Bone marrow (tissue), 2 donors: Measurements from ENCODE around the gene UGT1A7.

Source experiments
- DNase-seq, 2 donors: peaks; one replicate each; lab custom pipeline; 2025; lab: John Stamatoyannopoulos, UW

Gene UGT1A7

DNA sequence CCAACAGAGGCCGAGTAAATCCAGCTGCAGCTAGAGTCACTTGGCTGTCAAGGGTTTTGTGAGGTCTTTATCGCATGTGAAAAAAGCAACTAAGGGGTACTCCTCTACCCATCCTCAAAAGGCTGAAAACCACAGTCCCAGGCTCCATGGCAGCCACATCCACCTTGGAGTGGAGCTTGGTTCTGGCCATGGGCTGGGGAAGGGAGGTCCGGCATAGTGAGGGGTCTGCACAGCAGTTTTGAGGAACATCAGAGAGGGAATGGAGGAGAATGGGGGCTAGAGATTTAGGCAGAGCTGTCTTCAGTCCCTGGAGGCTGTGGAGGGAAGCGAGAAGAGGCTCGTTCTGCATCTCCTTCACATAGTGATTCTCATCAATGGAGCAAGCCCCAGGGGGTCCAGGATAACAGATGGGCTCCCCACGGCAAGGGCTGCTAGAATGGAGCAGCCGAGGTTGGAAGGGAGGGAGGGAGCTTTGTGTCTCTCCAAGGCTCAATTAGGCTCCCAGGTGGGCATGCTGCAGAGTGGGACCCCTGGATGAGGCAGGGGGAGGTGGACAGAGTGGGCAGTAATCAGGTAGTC is 117.5 kb downstream of the UGT1A7 start:
- DNase-seq, result no peak

DNA sequence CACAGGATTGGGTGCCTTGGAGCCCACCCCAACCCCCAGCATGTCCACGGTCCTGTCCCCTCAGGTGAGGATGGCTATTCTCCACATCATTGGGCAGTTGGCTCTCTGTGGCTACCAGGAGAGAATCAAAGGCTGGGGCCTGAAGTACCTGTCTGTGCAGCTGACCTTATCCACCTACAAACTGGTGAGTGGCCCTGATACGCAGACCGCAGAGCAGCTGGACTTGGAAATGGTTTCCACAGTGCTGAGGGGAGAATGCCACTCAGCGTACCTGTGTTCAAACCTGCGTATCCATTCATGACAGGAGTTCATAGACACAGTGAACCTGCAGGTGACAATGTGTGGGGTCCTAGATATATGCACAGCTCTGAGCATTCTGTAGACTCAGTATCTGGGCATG is 118.0 kb downstream of the UGT1A7 start:
- DNase-seq, result no peak

DNA sequence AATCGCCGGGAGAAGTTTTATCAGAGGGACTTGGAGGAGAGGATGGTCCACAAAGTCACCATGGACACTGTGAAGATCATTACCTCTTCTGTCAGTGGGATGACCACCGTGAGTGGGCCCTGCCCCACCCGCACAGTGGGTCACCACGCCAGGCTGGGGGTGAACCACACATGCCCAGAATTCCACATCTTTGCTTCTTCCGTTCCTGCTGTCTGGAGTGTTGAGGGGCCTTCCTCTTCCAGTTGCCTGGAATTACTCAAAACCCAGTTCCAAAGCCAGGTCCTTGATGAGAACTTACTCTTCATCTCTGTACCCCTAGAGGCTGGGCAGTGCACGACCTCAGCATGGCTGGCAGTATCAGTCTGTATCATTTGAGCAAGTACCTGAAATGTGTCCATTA is 118.5 kb downstream of the UGT1A7 start:
- no peak for DNase-seq

DNA sequence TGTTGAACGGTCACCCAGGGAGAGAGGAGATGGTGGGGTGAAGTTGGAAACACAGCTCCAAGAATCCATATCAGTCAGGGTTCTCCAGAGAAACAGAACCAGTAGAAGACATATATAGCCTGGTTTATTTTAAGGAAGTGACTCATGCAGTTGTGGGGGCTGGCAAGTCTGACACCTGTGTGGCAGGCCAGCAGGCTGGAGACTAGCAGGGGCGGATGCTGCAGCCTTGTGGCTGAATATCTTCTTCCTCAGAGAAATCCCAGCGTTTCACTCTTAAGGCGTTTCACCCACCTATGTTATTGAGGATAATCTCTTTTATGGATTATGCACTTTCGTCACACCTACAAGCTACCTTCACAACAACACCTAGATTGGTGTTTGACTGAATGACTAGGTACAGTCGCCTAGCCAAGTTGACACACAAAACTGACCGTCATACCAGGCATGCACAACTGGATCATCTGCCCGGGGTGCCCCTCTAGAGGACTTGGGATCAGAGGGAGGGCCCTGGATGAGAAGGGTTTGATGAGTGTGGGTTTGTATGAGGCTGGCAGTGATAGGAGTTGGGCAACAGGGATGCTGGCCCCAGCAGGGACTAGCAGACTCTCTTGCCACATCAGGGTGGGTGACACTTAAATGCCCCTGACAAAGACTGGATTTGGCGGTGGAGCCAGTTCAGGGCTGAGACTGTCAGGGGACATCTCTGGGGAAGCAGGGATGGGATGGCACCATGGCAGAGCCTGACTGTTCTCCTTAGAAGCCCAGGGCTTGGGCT is 119.8 kb downstream of the UGT1A7 start:
- no peak for DNase-seq

DNA sequence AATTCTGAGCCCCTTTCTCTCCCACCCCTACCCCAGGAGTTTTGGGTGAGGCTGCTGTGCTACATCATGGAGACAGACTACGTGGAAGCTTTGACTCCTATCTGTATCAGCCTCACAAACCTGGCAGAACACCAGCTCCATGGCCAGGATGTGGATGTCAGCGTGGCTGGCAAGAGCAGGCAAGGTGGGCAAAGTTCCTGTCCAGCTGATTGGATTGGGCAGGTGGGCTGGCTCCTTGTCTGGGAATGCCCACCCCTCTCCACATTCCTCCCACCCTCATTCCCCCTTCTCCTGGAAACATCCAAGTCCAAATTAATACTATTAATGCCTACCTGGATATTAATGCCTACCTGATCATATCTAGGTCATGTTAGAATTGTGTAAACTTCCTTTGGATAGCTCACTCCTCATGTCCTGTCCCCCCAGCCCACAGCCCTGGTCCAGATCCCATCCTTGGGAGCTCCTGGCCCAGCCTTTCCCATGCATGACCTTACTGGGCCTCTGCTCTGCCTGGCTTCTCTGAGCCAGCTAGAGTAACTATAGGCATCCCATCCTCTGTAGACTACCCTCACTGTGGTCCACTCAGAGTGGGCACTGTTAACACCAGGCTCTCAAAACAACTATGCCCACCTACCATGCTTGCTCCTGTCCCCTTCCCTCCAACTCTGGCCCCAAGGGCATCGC is 120.6 kb downstream of the UGT1A7 start:
- DNase-seq, result no peak

DNA sequence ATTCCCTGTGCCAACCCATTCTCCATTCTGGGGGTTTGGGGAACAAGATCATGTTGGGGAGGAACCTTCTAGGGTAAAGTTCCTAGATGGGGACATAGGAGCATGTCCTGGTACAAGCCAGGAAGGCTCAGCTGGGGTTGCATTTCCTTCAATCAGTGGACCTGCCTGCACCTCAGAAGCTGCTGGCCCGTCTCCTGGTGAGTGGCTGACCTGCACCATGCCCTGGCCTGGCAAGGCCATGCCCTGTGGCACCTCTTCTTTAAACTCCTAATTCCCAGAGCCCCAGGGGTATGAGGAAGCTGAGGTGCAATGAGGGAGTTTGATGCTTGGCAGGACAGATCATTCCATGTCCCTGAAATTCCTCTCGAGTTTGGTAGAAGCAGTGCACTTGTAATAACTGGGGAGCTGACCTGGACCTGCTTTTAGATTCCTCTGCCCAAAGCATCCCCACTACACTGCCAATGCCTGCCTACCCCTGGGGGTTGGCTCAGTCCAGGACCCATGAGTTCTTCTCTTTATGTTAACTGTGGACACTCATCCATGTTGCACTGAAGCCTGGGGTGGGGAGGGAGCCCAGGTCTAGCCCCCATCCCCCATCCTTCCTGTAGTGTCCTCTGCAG is 121.7 kb downstream of the UGT1A7 start:
- DNase-seq, result no peak

DNA sequence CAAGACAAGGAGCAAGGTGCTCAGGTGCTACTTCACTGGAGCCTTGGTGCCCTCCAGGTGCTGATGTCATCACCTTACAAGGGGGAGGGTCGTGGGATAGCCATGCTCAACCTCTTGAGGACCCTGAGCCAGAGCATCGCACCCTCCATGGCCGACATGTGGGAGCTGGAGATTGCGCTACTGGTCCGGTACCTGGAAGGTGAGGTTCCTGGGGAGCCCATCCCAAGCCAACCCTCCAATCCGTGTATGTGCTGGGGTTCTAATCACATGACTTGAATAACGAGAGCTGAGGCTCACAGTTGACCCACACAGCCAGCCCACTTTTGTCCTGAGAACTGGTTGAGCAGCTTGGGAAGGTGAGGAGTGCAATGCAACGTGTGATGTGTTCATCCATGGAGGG is 122.3 kb downstream of the UGT1A7 start:
- DNase-seq, result no peak

DNA sequence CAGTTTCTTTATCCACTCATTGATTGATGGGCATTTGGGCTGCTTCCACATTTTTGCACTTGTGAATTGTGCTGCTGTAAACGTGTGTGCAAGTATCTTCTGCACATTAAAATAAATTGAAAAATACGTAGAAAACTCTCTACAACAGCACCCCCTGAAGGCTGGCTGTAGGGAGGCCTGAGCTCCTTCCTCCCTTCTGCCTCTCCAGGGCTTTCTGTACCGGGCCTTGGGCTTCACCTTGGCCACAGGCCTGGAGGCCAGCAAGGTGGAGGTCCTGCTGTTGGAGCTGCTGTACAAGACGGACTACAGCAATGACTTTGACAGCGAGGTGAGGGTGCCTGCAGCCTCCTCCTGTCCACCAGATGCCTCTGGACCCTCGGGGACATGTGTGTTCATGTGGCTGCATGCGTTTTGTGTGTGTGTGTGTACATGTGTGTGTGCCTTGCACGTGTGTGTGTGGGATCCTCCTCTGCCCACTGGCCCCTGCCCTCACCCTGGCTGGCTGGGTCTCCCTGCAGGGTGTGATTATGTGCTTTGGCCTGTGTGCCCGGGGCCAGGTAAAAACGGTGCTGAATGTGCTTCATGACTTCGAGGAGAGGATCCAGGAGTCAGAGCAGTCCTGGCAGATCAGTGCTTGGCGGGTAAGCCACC is 125.6 kb downstream of the UGT1A7 start:
- DNase-seq, result no peak

DNA sequence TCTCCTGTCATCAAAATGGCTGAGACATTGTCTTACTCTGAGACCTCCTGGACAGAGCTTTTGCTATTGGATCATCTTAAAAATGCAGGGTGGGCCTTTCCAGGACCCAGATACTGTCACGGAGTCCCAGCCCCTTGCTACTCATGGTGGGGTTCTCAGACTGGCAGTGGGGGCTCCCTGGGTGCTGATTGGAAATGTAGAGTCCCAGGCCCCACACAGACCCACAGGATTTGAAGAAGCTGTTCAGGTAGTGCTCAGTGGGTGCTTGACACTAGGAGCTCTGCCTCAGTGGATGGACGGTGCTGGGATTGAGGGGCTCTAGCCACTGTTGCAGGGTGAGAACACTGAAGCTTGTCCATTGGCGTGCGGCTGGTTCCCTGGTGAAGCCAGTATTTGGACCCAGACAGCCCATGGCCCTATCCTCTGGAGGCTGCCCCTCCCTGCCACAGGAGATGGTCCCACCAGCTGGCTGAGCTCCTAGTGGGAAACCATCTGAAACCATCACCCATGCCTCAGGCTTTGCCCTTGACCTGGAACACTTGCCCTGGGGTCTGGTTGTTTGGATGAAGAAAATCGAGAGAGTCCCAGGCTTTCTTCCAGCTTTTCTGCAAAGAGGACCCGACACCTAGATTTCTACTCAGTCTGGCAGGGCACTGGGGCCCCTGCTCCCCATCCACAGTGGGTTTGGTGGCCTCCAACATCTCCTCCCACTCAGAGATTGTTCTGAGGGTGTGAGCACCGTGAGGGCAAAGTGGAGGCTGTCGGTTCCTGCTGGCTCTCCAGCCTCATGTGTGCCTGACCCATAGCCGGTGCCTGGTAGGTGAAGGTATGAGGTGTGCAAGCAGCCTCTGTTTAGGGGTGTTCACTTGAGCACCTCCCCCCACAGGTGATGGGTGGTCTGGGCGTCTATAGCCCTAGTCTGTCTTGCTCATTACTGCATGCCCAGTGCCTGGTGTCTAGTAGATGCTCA is 126.5 kb downstream of the UGT1A7 start:
- DNase-seq, result no peak

DNA sequence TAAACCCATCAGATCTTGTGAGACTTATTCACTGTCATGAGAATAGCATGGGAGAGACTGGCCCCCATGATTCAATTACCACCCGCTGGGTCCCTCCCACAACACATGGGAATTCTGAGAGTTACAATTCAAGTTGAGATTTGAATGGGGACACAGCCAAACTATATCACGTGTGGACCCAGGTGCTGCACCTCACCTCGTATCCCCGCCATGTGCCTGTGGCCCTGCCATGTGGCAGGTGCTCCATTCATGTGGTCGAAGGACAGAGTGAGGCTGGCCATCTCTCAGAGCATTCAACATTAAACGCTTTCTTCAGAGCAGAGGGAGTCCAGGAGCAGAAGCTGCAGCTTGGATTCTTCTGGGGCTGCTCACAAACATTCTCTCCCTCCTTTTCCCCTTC is 128.7 kb downstream of the UGT1A7 start:
- DNase-seq, result no peak

DNA sequence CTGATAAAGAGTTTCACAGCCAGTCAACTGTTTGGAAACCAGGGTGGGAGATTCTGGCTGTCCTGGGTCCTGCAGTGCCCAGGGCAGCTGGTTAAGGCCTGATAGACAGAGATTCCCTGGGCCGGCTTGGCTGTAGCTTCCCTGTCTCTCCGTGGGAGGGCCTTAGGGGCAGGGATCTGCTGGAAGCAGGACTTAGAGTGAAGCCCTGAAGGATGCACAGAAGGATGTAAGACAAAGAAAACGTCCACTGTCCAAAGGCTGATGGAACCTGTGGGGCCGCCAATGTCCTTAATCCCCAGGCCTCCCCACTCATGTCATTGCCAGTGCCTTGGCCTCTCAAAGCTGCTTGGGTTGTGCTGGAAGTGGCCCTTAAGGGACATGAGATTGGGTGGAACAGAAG is 129.4 kb downstream of the UGT1A7 start:
- DNase-seq, result no peak

DNA sequence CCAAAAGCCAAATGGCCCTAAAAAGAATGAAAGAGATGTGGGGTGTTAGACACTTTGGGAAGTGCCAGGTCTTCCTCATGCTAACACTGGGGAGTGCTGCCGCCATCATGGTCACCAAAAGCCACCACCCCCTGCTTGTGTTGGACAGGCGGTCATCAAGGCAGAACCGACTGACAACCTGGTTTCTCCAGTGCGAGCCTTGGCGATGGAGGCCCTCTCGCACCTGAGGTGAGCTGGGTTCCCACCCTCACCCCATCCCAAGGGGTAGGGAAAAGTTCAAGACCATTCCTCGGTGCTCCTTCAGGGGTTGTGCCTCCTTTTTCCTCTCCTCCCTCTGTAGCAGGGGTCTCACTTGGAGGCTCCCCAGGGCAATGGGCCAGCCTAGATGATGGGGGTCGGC is 130.0 kb downstream of the UGT1A7 start:
- no peak for DNase-seq

DNA sequence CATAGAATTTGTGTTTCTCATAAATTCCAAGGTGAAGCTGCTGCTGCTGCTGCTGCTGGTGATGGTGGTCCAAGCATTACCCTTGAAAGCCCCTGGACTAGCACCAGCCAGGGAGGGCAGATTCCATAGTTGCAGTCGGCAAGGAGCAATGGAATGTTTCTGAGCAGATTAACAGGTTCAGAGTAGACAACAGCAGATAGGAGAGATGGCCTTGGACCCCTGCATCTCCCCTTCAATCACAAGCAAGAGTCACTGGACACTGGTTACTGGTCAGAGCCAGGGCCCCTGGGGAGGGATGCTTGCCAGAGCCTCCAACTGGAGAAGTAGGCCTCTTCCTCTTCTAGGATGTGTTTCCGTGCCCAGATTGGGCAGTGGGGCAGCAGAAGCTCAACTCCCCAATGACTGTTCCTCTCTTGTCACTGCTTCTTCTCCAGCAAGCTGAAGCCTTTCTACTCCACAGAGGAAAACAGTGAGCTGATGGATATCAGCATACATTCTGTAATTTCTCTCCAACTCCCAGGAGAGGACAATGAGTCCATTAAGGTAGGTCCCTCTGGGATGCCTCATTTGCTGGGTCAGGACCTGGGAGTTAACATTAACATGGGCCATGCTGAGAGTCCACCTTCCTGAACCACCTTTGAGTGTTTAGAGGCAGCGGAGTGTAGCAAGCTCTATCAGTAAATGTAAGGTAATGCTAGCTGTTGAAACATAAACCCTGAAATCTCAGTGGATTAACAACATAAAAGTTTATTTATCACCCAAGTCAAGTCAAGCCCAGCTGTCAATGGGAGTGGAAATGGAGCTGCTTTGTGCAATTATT is 131.7 kb downstream of the UGT1A7 start:
- DNase-seq, result no peak

DNA sequence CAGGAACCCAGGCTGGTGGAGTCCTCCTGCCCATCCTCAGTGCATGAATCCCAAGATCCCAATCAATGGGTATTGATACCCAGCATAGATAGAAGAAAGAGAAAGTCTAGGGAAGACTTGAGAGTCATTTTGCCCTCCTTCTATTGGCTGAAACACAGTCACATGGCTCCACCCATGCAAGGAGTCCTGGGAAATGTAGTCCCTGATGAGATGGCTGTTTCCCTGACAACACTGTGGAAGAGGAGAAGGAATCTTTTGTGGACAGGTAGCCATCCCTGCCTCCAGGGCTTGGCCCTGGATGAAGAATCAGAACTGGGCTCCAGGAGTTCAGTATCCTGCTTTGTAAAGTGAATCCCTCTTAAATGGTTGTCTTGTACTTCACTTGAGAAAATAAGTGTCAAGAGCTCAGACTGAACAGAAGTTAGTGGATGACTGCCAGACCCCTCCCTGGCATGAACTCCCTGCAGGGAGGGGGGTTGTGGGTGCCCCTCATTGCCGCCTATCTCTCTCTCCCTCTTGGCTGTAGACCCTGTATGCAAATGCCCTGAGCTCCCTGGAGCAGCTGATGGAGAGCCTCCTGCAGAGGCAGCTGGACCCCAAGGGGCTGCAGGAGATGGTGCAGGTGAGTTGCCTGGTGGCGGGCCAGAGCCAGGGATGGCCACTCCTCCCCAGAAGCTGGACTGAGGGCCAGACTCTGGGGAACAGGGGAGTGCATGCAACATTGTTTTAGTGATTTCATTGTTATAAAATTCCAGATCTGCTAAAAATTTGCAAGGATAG is 132.5 kb downstream of the UGT1A7 start:
- DNase-seq, result no peak

DNA sequence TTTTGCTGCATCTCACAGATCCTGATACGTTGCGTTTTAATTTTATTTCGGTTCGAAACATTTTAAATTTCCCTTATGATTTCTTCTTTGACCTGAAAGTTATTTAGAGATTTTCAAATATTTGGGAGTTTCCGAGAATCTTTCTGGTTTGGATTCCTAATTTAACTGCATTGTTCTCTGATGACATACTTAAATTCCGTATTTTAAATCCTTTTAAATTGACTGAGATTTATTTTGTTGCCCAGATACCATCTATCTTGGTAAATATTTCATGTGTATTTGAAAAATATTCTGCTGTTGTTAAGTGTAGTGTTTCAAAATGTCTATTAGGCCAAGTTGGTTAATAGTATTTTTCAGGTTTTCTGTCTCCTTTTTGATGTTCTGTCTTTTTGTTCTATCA is 134.2 kb downstream of the UGT1A7 start:
- DNase-seq, result no peak

DNA sequence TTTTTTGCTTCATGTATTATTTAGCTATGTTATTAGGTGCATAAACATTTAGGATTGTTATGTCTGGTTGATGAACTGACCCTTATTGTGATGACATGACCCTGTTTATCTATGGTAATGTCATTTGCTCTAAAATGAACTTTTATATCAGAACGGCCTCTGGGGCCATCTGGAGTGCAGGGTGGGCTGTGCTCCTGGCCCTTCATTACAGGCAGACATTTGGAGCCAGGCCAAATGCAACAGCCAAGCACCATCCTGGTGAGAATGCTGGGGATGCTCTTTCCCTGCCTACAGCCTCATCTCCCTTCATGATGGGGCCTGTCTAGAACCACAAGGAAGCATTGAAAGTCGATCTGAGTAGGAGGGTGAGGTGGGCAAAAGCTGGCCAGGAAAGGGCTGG is 134.6 kb downstream of the UGT1A7 start:
- no peak for DNase-seq

DNA sequence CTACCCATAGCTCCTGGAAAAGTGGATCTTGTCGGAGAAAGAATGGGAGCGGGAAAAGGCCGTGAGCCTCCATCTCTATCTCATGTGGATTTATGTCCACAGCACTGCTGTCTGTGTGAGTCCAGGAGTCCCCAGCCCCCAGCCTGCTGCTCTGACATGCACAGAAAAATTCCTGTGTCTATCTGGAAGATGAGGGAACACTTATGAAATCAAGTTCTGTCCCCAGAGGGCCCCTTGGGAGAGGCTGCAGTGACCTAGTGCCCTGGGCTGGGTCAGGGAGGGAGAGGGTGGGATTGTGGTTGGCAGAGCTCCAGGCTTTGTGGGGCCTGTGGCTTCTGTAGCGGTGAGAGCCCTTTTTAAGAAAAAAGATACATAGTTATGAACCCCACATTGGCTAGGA is 135.1 kb downstream of the UGT1A7 start:
- DNase-seq, result no peak

DNA sequence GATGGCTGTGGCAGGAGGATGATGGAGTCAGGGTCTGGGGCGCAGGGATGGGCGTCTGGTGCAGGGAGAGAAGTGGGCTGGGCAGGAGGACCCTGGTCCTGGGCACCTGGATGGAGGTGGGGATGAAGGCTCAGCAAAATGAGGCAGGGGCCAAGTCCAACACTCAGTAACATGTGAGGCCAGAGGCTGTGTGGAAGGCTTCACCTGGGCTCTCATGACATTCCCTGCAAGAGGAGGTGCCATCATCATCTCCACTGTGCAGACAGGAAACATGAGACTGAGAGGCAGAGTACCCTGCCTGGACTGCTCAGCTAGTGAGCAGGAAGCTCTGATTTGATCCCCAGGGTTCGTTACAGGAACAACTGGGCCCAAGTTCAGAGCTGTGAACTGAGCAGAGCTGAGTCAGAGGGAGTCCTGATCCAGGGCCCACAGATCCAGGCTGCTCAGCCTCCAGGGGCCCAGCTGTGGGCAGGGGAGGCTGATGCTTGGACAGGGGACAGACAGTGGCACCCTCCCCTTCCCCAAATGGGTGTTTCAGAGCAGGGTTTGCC is 135.7 kb downstream of the UGT1A7 start:
- DNase-seq, result no peak

DNA sequence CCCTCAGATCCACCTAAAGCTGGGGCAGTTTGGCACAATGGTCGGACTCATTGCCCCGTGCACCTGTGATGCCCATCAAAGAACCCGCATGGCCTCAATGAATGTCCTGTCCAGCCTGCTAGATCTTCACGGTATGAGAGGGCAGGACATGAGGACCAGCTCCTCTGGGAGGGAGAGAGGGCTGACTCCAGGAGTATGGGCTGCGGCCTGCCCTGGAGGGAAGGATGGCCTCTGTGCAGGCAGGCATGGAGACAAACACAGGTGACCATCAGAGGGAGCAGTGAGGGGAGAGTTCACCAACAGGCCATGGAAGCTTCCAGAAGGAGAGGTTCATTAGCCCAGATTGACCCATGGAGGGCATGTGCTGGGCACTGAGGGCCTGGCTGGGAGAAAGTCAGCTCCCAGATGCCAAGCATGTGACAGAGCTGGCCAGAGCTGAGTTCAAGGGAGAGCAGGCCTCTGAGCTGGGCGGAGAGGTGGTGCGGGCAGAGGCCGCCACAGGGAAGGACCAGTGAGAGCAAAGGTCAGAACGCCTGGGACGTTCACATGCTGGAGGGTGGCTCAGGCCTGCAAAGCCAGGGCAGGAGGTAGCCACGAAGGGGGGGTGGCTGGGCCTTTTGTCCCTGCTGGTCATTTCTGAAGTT is 136.4 kb downstream of the UGT1A7 start:
- DNase-seq, result no peak
